Retinal pigment epithelial cell (primary cell): Measurements from ENCODE around the gene TFB2M.
"Not testable (repeated sequence)": the region's sequence is repeated elsewhere in the genome, so short reads cannot be mapped to it uniquely, and the experiment has no call there.

Experiments used
- DNase-seq: peaks from one replicate; pipeline ENCODE4 v3.0.0-alpha.2; 2010; ENCODE audit warnings: low read depth
- H3K4me3 ChIP-seq: 2 replicates; pipeline ENCODE4 v1.5.1; 2011; ENCODE audit warnings: mild to moderate bottlenecking, low read length, control low read depth, moderate library complexity
- TF ChIP-seq, protein P1 (sequence below): conservative IDR thresholded peaks from 2 replicates; pipeline ENCODE4 v1.5.1; 2011; ENCODE audit warnings: low read depth, low read length, control low read depth, inconsistent platforms

Gene TFB2M

DNA sequence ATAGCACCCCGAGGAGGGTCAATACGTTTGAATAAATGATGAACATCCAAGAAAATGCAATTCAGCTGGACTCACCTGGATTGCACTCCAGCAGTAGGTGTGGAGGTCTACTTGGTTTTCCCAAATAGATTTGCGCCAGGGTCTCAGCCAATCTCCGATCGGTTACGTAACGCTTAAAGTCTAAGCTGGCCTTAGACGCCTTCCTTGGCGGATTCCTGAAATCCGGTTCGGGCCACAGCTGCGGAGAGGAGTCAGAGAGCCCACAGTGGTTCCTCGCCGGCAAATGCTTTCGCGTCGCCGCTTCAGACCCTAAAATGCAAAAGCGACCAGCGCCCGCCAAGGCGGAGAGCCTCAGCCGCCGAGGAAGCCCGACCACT is 322 bp downstream of the TFB2M start:
- TF ChIP-seq, protein P1, sequence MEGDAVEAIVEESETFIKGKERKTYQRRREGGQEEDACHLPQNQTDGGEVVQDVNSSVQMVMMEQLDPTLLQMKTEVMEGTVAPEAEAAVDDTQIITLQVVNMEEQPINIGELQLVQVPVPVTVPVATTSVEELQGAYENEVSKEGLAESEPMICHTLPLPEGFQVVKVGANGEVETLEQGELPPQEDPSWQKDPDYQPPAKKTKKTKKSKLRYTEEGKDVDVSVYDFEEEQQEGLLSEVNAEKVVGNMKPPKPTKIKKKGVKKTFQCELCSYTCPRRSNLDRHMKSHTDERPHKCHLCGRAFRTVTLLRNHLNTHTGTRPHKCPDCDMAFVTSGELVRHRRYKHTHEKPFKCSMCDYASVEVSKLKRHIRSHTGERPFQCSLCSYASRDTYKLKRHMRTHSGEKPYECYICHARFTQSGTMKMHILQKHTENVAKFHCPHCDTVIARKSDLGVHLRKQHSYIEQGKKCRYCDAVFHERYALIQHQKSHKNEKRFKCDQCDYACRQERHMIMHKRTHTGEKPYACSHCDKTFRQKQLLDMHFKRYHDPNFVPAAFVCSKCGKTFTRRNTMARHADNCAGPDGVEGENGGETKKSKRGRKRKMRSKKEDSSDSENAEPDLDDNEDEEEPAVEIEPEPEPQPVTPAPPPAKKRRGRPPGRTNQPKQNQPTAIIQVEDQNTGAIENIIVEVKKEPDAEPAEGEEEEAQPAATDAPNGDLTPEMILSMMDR: no peak
- DNase-seq: peak; percentile 34
- peak overlapping the region; percentile 95 for H3K4me3 ChIP-seq

DNA sequence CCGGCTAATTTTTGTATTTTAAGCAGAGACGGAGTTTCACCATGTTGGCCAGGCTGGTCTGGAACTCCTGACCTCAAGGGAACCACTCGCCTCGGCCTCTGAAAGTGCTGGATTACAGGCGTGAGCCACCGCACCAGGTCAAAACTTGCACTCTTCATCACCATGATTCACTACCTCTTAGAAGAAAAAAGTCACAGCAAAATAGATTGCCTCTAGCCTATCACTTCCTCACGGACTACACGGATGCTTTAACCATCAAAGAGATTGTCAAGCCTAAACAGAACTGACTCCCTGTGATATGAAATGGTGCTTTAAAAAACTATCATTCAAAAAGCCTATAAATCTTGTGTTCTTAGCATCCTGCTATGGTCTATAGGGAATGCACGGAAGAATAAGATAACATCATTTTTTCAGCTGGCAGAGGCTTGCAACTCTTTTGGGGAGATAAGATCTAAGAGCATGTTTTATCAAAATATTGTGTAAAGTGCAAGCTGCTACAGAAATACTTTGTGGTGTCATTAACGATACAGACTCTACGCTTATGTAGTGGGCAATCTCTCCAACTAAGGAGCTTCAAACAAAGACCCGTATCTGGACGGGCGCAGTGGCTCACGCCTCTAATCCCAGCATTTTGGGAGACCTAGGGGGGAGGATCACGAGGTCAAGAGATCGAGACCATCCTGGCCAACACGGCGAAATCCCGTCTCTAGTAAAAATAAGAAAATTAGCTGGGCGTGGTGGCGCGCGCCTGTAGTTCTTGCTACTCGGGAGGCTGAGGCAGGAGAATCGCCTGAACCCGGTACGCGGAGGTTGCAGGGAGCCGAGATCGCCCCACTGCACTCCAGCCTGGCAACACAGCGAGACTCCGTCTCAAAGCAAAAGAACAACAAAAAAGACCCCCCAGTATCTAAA is 966 bp downstream of the TFB2M start:
- DNase-seq: no peak
- TF ChIP-seq, protein P1: no peak
- H3K4me3 ChIP-seq: peak overlapping the region; percentile 95

GRCh38 chr1:246560833-246561232 is 5.2 kb downstream of the TFB2M start:
- H3K4me3 ChIP-seq, DNase-seq: not testable (repeated sequence)

DNA sequence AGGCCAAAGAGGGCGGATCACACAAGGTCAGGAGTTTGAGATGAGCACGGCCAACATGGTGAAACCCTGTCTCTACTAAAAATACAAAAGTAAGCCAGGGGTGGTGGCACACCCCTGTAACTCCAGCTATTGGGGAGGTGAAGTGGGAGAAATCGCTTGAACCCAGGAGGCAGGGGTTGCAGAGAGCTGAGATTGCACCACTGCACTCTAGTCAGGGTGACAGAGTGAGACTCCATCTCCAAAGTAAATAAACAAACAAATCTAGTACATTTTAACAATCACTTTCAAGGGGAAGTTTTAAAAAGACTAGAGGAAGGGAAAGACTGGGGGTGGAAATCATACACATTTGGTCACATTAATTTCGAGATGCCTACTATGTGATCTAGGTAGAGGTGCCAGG is 6.8 kb downstream of the TFB2M start:
- no peak overlapping the region for H3K4me3 ChIP-seq
- no peak for DNase-seq
- TF ChIP-seq, protein P1: no peak

DNA sequence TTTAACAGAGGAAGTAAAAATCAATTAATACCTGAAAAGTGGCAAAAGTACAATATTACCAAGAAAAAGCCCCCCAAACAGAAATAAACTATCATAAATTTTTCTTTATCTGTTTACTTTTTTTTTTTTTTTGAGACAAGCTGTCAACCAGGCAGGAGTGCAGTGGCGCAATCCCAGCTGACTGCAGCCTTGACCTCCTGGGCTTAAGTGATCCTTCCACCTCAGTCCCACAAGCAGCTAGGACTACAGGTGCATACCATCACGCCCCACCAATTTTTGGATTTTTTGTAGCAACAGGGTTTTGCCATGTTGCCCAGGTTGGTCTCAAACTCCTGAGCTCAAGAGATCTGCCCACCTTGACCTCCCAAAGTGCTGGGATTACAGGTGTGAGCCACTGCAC is 8.0 kb downstream of the TFB2M start:
- H3K4me3 ChIP-seq: no peak overlapping the region
- TF ChIP-seq, protein P1: no peak
- no peak for DNase-seq

- no peak overlapping the region for H3K4me3 ChIP-seq
- TF ChIP-seq, protein P1: no peak
- DNase-seq: no peak
Observed at GRCh38 chr1:246554201-246554600, 11.9 kb downstream of the TFB2M start.

GRCh38 chr1:246552110-246552509 is 14.0 kb downstream of the TFB2M start:
- H3K4me3 ChIP-seq: no peak overlapping the region
- TF ChIP-seq, protein P1: no peak
- DNase-seq: no peak

DNA sequence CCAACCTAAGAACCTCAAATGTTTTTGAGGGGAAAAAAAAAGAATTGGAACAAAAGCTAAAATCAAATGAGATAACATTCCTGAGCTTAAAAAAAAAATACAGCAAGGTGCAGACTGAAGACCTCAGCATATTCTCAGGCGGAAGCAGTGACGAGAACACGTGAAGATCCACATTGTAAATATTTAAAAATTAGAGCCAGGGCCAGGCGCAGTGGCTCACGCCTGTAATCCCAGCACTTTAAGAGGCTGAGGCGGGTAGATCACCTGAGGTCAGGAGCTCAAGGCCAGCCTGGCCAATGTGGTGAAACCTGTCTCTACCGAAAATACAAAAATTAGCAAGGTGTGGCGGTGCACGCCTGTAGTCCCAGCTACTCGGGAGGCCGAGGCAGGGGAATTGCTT is 15.7 kb downstream of the TFB2M start:
- TF ChIP-seq, protein P1: no peak
- no peak for DNase-seq
- no peak overlapping the region for H3K4me3 ChIP-seq
